Measurements from ENCODE around the gene SP140.

DNA sequence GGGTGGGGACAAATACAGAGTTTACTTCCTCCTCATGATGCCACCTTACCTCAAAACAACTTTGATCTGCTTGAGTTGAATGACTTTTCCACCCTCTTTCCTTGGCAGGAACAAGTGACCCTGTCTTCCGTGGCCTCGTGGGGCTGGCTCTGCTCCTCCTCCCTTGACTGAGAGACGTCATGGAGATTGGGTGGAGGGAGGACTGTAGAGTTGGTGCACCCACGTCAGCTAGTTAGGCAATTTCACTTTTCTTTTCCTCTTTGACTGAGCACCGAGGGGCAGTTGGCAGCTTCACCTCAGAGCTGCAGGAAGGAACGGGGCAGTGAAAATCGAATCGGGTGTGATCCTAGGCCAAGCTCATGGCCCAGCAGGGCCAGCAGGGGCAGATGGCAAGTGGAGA is at the start of gene SP140:
- TF ChIP-seq SUZ12 (IDR thresholded peaks at IDR 0.05; ENCODE audit: extremely low read depth, insufficient read depth, insufficient read length) = no peak
- no peak for TF ChIP-seq YY1 (IDR thresholded peaks at IDR 0.05; ENCODE audit: insufficient read depth, insufficient read length)
- TF ChIP-seq ZNF274 (IDR thresholded peaks at IDR 0.05; ENCODE audit: low read depth, low read length) = no peak

All from NT2/D1 (cell line).